Coronary artery (tissue), 2 donors: Measurements from ENCODE around the gene SORT1.
A peak's percentile ranks its signal among the peaks of the same experiment; 100 is the strongest.

Experiments used
- DNase-seq: peaks from one replicate; pipeline ENCODE4 v3.0.0-alpha.2; 2017; ENCODE audit warnings: low spot score
- H3K27ac ChIP-seq, 2 donors: fragments of 200-600 bp; sonication (generic); one replicate each; pipeline ENCODE4 v1.5.1; 2016 to 2019
- H3K4me3 ChIP-seq: fragments of 200-600 bp; sonication (generic); 2 replicates; pipeline ENCODE4 v1.5.1; 2016; ENCODE audit warnings: mild to moderate bottlenecking, moderate library complexity
- TF ChIP-seq, protein P1 (sequence below): fragments of 200-600 bp; sonication (generic); IDR thresholded peaks from one replicate; pipeline ENCODE4 v1.5.1; 2019; ENCODE audit warnings: antibody characterized with exemption

SORT1 gene

DNA sequence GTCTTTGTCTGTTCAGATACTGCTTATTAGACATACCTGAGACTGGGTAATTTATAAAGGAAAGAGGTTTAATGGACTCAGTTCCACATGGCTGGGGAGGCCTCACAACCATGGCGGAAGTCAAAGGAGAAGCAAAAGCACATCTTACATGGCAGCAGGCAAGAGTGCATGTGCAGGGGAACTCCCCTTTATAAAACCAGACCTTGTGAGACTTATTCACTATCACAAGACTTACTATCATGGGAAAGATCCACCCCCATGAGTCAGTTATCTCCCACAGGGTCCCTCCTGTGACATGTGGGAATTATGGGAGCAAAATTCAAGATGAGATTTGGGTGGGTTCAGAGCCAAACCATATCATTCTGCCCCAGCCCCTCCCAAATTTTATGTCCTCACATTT is 35.6 kb upstream of the SORT1 start:
- H3K27ac ChIP-seq = no peak overlapping the region
- TF ChIP-seq, protein P1, sequence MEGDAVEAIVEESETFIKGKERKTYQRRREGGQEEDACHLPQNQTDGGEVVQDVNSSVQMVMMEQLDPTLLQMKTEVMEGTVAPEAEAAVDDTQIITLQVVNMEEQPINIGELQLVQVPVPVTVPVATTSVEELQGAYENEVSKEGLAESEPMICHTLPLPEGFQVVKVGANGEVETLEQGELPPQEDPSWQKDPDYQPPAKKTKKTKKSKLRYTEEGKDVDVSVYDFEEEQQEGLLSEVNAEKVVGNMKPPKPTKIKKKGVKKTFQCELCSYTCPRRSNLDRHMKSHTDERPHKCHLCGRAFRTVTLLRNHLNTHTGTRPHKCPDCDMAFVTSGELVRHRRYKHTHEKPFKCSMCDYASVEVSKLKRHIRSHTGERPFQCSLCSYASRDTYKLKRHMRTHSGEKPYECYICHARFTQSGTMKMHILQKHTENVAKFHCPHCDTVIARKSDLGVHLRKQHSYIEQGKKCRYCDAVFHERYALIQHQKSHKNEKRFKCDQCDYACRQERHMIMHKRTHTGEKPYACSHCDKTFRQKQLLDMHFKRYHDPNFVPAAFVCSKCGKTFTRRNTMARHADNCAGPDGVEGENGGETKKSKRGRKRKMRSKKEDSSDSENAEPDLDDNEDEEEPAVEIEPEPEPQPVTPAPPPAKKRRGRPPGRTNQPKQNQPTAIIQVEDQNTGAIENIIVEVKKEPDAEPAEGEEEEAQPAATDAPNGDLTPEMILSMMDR = no peak
- no peak for DNase-seq
- H3K4me3 ChIP-seq = no peak overlapping the region

DNA sequence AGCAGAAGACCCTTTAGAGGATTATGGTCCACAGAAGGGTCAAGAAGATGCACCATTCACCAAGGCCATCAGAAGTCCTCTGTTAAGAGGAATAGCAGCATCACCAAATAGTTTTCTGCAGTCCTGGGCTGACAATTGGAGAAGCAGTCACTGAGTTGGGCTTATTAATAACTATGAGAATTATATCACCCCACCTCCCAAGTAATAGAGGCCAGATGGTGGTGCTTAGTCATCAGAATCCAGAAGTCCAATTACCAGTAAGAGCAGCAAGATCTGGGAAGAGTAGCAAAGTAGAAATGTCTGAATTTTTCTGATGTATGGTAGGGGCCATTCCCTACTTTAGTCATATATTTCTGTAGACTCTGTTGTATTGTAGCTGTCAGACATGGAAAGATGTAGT is 34.6 kb upstream of the SORT1 start:
- Histone ChIP-seq H3K4me3 (no peak overlapping the region), H3K27ac (no peak overlapping the region)
- TF ChIP-seq, protein P1 = no peak
- no peak for DNase-seq

DNA sequence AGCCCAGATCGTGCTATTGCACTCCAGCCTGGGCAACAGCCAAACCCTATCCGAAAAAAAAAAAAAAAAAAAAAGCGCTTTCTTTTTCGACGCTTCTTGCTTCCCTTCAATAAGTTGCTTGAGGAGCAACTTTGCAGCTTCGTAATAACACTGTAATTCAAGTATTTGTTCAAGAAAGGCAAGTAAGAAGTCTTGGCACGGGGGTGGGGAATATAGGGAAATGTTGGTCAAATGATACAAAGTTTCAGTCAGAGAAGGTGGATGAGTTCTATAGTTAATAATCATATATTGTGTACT is 29.4 kb upstream of the SORT1 start:
- H3K27ac ChIP-seq = peak overlapping the region; percentile 71 to 92
- H3K4me3 ChIP-seq = peak overlapping the region; percentile 99
- TF ChIP-seq, protein P1 = no peak
- no peak for DNase-seq

DNA sequence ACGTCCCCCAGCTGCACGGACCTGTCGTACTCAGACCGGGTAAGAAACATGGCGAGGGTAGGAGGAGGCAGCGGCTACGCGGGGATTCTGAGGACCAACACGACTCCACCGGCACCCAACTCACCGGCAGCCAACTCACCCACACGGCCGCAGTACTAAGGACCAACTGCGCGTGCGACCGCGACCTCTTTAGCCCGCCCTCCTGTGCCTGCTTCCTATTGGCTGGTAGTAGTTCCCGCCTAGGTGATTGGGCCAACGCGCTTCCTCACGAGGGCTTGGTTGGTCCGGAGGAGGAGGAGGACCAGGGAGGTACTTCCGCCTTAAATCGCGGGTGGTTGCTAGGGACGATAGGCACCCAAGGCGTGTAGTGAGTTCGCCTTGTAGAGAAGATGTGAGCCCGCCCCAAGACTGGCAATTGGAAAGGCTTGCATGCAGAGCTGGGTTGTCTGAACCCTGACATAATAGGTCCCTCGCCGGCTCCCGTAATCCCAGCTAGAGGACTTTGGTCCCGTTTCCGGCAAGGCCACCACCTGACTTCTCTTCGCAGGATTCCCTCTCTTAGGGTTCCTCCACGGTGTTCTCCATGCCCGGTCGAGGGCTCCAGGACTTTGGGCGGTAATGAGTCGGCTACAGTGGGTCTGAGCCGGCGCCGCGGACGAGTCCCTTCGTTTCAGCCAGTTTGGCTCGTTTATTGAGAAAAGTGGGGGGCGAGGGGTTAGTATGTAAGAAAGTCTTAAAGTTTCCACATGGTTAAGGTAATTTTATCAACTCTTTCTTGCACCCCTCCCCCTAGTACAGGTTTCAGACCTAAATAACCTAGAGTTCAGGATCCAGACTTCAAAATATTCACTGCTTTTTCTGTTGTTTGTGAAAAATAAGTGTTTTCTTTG is 28.8 kb upstream of the SORT1 start, which contains the start of gene PSMA5:
Gene PSMA5 (minus strand): TSS at position 168 of the 890 bp plus-strand sequence. CDS start 118 bp downstream, at position 50.
- TF ChIP-seq, protein P1 = no peak
- peak within 1 kb of the TSS; percentile 71 to 92 for H3K27ac ChIP-seq
- peak; percentile 99 for DNase-seq

DNA sequence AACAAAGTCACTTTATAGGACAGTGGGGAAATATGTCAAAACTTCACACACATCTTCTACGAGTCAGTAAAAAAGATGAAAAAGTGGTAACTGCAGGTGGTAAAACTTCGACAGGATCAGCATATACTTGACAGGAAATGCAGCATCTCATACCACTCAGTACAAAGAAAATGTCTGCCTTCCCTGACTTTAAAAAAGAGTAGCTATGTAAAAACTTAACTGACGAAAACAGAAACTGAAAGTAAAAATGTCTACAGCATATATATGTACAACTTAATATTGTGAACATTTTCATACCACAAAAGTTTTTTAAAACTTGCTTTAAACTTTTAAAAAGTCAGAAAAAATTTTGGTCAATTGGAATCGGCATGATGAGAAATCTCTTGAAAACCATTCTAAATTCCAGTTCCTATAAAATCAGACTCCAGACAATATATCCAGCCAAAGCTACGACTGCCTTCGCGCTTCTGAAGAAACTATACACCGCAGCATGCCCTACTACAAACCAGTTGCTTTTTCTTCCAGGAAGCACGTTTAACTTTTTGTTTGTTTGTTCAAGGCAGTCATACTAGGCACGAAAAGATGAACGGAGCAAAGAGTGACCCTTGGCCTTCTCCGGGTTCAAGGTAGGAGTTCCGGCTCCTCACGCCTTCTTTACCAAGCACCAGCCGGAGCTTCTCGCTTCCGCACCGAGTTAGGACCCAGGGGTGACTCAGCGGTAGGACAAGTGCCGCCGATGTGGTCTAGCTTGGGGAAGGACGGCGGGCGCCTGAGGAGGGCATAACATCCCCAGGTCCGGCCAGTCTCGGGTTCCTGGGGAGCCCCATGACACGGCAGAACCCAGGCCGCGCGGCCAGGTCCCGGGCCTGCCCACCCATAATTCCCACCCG is 27.9 kb upstream of the SORT1 start:
- Histone ChIP-seq H3K27ac (peak overlapping the region; percentile 71 to 92), H3K4me3 (peak overlapping the region; percentile 99)
- TF ChIP-seq, protein P1 = no peak
- no peak for DNase-seq

More for the DNA sequence above, 28.8 kb upstream of the SORT1 start, which contains the start of gene PSMA5:
- peak within 1 kb of the TSS; percentile 99 for H3K4me3 ChIP-seq

DNA sequence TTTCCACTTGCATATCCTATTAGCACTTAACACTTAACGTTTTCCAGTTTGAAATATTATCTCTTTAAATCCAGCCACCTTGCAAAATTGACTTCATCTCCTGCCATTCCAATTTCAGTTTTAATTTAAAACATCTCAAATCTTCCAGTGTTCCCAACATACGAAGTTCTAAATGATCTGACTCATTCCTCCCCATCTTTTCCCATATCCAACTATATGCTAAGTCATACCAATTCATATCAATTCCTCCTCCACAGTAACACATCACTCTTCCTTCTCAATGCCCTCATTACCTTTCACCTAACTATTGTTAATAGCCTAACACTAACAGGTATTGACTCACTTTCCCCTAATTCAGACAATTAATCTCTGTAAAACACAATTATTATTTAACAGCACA is 25.8 kb upstream of the SORT1 start:
- Histone ChIP-seq H3K27ac (no peak overlapping the region), H3K4me3 (no peak overlapping the region)
- no peak for DNase-seq
- TF ChIP-seq, protein P1 = no peak
